Measurements from ENCODE around the gene ZNF778.

DNA sequence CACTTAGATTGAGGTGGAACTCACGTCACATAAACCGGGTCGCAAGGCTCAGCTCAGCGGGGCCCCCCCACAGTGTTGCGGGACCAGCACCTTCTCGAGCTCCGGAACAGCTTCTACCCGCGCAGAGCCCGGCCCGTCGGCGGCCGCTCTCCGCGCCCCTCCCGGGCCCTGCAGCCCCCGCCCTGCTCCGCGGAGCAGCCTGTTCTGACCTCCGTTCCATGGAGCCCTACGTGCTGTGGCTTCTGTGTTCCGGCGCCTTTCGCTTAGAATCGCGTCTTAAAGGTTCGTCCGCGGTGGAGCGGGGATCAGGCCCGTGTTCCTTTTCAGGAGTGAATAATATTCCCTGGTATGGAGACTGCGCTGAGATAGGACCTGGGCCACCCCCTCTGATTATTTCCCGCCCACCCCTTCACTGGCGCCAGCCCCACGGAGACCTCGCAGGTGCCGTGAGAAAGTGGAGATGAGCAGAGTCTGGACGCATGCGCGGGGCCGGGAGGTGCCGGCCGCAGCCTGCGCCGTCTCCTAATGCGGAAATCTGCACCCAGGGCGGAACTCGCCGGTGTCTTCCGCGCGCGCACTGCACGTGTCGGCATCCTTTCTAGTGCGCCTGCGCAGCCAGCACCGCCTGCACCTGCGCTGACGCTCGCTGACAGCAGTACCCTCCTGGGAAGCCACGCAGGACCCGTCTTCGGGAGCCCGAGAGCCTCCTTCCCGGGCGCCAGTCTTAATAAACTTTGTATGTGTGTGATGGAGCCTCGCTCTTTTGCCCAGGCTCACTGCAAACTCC is 30.9 kb downstream of the ZNF778 start:
- TF ChIP-seq, protein P1, sequence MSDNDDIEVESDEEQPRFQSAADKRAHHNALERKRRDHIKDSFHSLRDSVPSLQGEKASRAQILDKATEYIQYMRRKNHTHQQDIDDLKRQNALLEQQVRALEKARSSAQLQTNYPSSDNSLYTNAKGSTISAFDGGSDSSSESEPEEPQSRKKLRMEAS (IDR thresholded peaks at IDR 0.05) = no peak
- TF ChIP-seq POLR2A (IDR thresholded peaks at IDR 0.05; ENCODE audit: low read length) = no peak
- TF ChIP-seq FOSL2 (IDR thresholded peaks at IDR 0.05) = no peak
- TF ChIP-seq FOSL2 (CRISPR knock-in tag; IDR thresholded peaks at IDR 0.05) = no peak
- no peak for TF ChIP-seq BHLHE40 (IDR thresholded peaks at IDR 0.05; ENCODE audit: low read depth, low read length)
